ENCODE results near the gene RBM4. TPM values are rescaled to one million over a fixed set of nuclear protein-coding genes. Genes with fewer than 3 reads are reported as not detected.
"Not testable (repeated sequence)": the region's sequence is repeated elsewhere in the genome, so short reads cannot be mapped to it uniquely, and the experiment has no call there.

Gene RBM4
- total RNA-seq, 2 donors from 2014 or later: 61.2 to 84.0 TPM

- peaks cover 5 to 15% of the 10 kb centered on the region in 2 donors for H3K4me1 ChIP-seq (ENCODE audit: control insufficient read depth in 1 of 2, low read depth in 2 of 2)
- no peak for TF ChIP-seq CTCF (IDR thresholded peaks at IDR 0.05)
- no peak overlapping the region for H3K27ac ChIP-seq
- no peak overlapping the region for H3K4me3 ChIP-seq
- no peaks in the 10 kb centered on the region for H3K27me3 ChIP-seq (replicated peaks; ENCODE audit: insufficient read depth)
- no peaks in the 10 kb centered on the region for H3K9me3 ChIP-seq
- ATAC-seq (ENCODE audit: insufficient number of reproducible peaks, low FRiP score, low read depth): no peak
- no peak for DNase-seq (ENCODE audit: low spot score)
- H3K36me3 ChIP-seq: peaks cover 16% of the 10 kb centered on the region
These were observed 5.6 kb upstream of the RBM4 start for GRCh38 chr11:66632952-66633351.

- DNase-seq (ENCODE audit: low spot score): no peak
- Histone ChIP-seq H3K9me3 (no peaks in the 10 kb centered on the region), H3K27ac (no peak overlapping the region), H3K36me3 (peaks cover 3% of the 10 kb centered on the region), H3K27me3 (replicated peaks; ENCODE audit: insufficient read depth) (no peaks in the 10 kb centered on the region), H3K4me3 (no peak overlapping the region), H3K4me1 (ENCODE audit: control insufficient read depth in 1 of 2, low read depth in 2 of 2) (peaks cover 22 to 37% of the 10 kb centered on the region in 2 donors)
- ATAC-seq (ENCODE audit: insufficient number of reproducible peaks, low FRiP score, low read depth): no peak
- no peak for TF ChIP-seq CTCF (IDR thresholded peaks at IDR 0.05)
These were observed 2.1 kb upstream of the RBM4 start for GRCh38 chr11:66636411-66636810.

- ATAC-seq (ENCODE audit: insufficient number of reproducible peaks, low FRiP score, low read depth) (no peak), DNase-seq (ENCODE audit: low spot score) (no peak)
- Histone ChIP-seq H3K36me3 (peaks cover 3% of the 10 kb centered on the region), H3K27me3 (replicated peaks; ENCODE audit: insufficient read depth) (no peaks in the 10 kb centered on the region), H3K4me3 (peak overlapping the region; percentile 93), H3K27ac (peak overlapping the region; percentile 63 to 77), H3K9me3 (no peaks in the 10 kb centered on the region), H3K4me1 (ENCODE audit: control insufficient read depth in 1 of 2, low read depth in 2 of 2) (peaks cover 34 to 49% of the 10 kb centered on the region in 2 donors)
- TF ChIP-seq CTCF (IDR thresholded peaks at IDR 0.05): no peak
These were observed 836 bp upstream of the RBM4 start for GRCh38 chr11:66637557-66638176.

- H3K4me3 ChIP-seq: peak overlapping the region; percentile 93
- no peak for ATAC-seq (ENCODE audit: insufficient number of reproducible peaks, low FRiP score, low read depth)
- H3K4me1 ChIP-seq (ENCODE audit: control insufficient read depth in 1 of 2, low read depth in 2 of 2): peaks cover 47 to 65% of the 10 kb centered on the region in 2 donors
- no peaks in the 10 kb centered on the region for H3K27me3 ChIP-seq (replicated peaks; ENCODE audit: insufficient read depth)
- no peak for DNase-seq (ENCODE audit: low spot score)
- H3K27ac ChIP-seq: peak overlapping the region; percentile 75 to 77
- TF ChIP-seq CTCF (IDR thresholded peaks at IDR 0.05): no peak
- H3K36me3 ChIP-seq: peaks cover 14% of the 10 kb centered on the region
- no peaks in the 10 kb centered on the region for H3K9me3 ChIP-seq
These were observed 737 bp downstream of the RBM4 start for GRCh38 chr11:66639066-66639813.

GRCh38 chr11:66639814-66640340 is 1.4 kb downstream of the RBM4 start:
- H3K27me3 ChIP-seq (replicated peaks; ENCODE audit: insufficient read depth); H3K27ac ChIP-seq; ATAC-seq (ENCODE audit: insufficient number of reproducible peaks, low FRiP score, low read depth); DNase-seq (ENCODE audit: low spot score); H3K9me3 ChIP-seq: not testable (repeated sequence)
- H3K36me3 ChIP-seq: peaks cover 19% of the 10 kb centered on the region
- peaks cover 52 to 71% of the 10 kb centered on the region in 2 donors for H3K4me1 ChIP-seq (ENCODE audit: control insufficient read depth in 1 of 2, low read depth in 2 of 2)
- peak overlapping the region; percentile 93 for H3K4me3 ChIP-seq

Data from thoracic aorta (tissue), 2 donors.